Peyer's patch (tissue), 4 donors: ENCODE measurements around the gene NOTCH2.
"Not testable (repeated sequence)": the region's sequence is repeated elsewhere in the genome, so short reads cannot be mapped to it uniquely, and the experiment has no call there.

ENCODE experiments used
- CTCF ChIP-seq, 6 experiments: fragments of 450-650 bp in 4 of 6; fragments of 200-600 bp in 2 of 6; sonication (generic) in 1 of 6; IDR thresholded peaks; one replicate each; pipeline ENCODE4 v1.5.1; 2017 to 2019; ENCODE audit warnings: antibody characterized with exemption in 6 of 6, mild to moderate bottlenecking in 3 of 6, moderate library complexity in 1 of 6
- POLR2A ChIP-seq, 2 donors: fragments of 450-650 bp; IDR thresholded peaks; one replicate each; pipeline ENCODE4 v1.5.1; 2017; ENCODE audit warnings: antibody characterized with exemption in 2 of 2, mild to moderate bottlenecking in 2 of 2, moderate library complexity in 2 of 2

GRCh38 chr1:120032253-120032652 is 37.2 kb downstream of the NOTCH2 start:
- not testable (repeated sequence) for TF ChIP-seq POLR2A, CTCF (IDR thresholded peaks at IDR 0.05)
